HG03060 (cell line): Measurements from ENCODE around the gene PDE4B.

Source experiments
- ATAC-seq: cut with Tn5 transposase; IDR thresholded peaks from one replicate; pipeline ENCODE4 v1.9.1; 2021; ENCODE audit warnings: low read depth, moderate number of reproducible peaks; ENCODE audit not compliant: unreplicated experiment

Gene PDE4B

DNA sequence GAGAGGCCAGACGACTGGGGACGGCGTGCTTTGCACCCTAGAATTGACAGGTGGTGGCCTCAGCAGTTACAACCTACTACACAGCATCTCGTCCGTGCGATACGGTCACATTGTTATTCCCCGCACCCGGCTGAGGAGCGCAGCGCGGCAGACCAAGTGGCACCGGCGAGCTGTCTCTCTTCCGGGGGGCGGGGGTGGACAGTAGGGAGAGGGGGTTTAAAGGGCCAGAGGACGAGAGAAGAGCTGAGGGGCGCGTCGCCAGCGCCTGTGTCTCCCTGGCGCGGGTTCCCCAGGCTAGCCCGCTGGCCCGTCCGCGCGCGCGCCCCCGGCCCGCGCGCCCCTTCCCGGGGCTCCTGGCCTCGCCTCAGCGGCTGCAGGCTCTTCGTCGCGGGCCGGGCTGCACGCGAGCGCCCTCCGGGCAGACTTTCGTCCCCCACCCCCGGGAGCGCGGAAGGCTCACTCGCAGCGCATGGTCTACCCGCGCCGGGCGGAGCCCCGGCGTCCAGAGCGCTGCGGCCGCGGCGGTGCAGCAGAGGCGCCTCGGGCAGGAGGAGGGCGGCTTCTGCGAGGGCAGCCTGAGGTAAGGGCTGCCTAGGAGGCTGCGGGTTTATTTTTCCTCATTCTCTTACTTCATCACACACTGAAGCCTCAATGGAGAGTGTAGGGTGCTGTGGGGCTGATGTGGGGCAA is at the start of gene PDE4B:
TSS of gene PDE4B (plus strand) at position 227 of the 690 bp plus-strand sequence.
- ATAC-seq: no peak

DNA sequence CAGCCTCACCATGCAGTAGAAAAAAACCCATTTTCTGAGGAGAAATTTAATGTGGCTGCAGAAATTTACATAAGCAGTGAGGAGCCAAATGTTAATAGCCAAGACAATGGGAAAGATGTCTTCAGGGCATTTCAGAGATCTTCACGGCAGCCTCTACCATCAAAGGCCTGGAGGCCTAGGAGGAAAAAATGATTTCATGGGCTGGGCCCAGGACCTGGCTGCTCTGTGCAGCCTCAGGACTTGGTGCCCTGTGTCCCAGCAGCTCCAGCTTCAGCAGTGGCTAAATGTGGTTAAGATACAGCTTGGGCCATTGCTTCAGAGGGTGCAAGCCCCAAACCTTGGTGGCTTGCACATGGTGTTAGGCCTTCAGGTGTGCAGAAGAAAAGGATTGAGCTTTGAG is 48.0 kb upstream of the PDE4B start:
- no peak for ATAC-seq

DNA sequence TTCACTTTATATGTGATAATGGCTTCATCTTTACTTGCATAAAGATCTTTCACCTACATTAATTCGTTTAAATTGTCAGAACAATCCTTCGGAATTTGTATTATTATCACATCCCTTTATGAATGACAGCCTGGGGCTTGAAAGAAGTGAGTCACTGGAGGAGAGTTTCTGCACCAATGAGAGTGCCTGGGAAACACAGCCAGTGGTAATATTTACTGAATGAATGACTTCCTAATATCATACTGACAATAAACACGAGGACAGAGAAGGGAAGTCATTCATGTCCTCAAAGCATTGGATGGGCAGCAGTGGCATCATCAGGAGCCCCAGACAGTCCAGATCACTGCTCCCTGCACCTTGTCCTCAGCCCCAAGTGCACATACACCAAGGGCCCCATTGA is 40.7 kb upstream of the PDE4B start:
- no peak for ATAC-seq

GRCh38 chr1:65756616-65757015 is 36.1 kb upstream of the PDE4B start:
- no peak for ATAC-seq

GRCh38 chr1:65757531-65757930 is 35.2 kb upstream of the PDE4B start:
- ATAC-seq: no peak

GRCh38 chr1:65758128-65758527 is 34.6 kb upstream of the PDE4B start:
- ATAC-seq: no peak

DNA sequence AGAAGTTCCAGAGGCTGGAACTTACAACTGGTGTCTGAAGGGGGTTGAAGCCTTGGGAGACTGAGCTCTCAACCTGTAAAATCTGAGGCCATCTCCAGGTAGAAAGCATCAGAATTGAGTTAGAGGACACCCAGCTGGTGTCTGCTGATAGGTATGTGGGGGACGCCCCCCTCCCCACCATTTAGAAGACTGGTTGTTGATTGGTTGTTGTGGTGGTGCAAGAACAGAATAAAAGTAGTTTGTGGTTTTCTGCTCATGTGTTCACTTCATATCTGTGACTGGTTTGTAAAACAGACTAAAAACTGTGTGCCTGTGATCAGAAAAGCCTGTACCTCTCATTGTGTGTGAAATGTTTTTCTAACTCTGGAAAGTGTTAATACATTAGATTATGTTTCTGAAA is 33.2 kb upstream of the PDE4B start:
- no peak for ATAC-seq

DNA sequence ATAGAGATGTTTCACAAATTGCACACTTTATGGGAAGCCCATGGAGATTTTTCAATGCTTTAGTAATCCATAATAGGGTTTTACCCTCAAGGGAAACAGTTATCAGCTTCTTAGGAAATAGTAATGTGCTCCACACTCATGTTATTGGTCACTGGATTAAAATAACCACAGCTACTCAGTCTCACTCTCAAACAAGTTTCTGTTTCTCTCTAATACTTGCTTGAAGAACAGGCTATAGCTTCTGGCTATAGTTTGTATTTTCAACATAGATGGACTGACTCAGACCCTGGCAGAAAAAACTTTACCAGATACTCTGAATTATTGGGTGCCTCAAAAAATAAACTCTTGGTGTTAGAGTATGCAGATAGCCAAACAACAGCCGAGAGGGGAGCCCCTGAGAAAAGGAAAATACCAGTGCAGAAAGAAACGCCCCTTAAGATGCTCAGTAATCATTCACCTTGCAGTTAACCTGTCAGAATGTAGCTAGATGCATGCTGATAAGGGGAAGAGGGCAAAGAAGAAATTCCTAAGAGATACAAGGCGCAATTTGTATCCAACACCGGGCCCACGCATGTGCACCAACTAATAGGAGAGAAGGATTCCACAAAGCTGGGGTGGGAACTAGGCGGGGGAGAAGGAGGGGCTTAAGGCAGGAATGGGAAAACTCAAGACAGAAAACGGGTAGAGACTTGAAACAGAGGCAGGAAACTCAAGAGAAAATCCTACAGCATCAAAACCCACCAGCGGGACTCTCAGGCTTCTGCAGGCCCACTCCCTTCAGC is 30.4 kb upstream of the PDE4B start:
- ATAC-seq: no peak

DNA sequence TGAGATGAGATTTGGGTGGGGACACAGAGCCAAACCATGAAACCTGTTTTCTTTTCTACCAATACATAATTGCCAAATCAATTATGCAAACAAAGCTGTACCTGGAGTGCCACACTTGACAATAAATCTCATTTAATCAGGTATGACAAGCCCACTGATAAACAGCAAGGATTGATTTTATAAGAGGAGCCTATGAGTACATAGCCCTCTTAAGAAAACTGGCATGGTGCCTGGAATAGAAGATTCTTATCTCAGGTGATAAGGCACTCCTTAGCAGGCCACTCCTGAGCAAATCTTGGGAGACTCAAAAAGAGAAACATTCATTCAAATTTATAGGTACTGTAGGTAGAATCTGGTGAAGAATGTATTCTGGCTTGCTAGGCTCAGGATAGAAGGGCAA is 28.6 kb upstream of the PDE4B start:
- no peak for ATAC-seq

GRCh38 chr1:65765631-65766030 is 27.1 kb upstream of the PDE4B start:
- ATAC-seq: no peak

DNA sequence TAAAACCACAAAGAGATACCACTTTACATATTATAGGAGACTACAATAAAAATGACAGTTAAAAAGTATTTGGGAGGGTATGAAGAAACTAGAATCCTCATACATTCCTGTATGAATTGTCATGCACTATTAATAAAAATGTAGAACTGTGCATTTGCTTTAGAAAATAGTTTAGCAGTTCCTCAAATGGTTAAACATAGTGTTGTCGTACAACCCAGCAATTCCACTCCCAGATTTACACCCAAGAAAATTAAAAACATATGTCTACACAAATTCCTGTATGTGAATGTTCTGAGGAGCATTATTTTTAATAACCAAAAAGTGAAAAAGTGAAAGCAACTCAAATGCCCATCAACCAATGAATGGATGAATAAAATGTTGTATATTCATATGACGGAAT is 23.1 kb upstream of the PDE4B start:
- no peak for ATAC-seq

GRCh38 chr1:65772607-65773006 is 20.1 kb upstream of the PDE4B start:
- no peak for ATAC-seq

- ATAC-seq: no peak
Measured at GRCh38 chr1:65773391-65774123, 19.1 kb upstream of the PDE4B start.

DNA sequence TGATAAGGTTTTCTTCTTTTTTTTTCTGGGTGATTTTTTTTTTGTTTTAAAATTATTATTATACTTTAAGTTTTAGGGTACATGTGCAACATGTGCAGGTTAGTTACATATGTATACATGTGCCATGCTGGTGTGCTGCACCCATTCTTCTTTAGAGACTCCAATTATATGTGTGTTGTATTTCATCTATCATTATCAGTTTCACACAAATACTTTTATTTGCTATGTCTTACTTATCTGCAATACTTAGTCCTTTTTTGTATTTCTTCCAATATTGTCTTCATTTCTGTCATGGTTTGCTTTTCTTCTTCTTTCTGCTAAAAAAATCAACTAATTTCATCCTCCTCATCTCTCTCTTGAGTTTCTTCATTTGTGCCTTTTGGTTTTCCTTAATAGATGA is 3.9 kb upstream of the PDE4B start:
- ATAC-seq: no peak

- no peak for ATAC-seq
Measured at GRCh38 chr1:65791396-65791795, 1.3 kb upstream of the PDE4B start.

GRCh38 chr1:65791801-65792668 is 660 bp upstream of the PDE4B start:
- ATAC-seq: no peak

DNA sequence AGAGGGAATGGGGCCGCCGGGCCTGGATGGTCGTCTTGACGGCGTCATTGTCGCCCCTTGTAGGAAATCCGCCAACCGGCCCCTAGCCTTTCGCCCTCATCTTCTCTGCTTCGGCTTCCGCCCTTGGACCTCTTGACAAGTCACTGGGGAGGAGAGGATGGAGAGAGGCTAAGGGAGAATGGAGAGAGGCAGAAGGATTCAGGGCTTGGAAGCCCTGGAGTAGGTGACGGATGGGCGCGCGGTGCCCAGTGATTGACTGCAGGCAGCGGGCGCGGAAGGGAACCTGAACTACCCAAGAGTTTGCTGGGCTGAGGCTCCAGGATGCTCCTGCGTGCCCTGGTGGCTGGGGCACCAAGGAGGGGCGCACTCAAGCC is 651 bp downstream of the PDE4B start:
- ATAC-seq: no peak

GRCh38 chr1:65795311-65795710 is 2.6 kb downstream of the PDE4B start:
- no peak for ATAC-seq

DNA sequence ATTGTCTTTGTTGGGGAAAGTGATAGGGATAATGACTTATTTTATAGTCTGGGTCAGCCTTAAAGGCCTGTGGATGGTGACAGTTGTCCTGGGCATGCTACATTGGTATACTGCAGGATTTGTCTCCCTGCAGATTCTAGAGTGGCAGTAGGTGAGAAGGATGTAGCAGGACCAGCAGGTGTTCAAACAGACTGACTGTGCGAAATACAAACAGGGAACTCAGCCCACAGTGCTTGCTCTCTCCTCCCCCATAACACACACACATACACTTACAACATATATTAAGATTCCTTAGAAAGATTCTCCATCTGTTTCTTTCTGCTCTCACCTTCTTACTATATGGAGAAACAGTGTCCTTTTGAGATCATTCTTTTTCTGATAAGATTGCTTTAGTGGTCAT is 6.9 kb downstream of the PDE4B start:
- ATAC-seq: no peak

- no peak for ATAC-seq
Measured at GRCh38 chr1:65804584-65804983, 11.9 kb downstream of the PDE4B start.

GRCh38 chr1:65812065-65812464 is 19.4 kb downstream of the PDE4B start:
- peak; percentile 98 for ATAC-seq
